A549 (cell line): Measurements from ENCODE around the gene RAP1B.

Experiments used
- BHLHE40 ChIP-seq: IDR thresholded peaks from 2 replicates; pipeline ENCODE4 v1.6.1; 2012; ENCODE audit warnings: low read depth, low read length, inconsistent platforms
- ELK1 ChIP-seq: fragments of 150-350 bp; IDR thresholded peaks from 2 replicates; pipeline ENCODE4 v1.6.1; 2014; ENCODE audit warnings: low read depth, mild to moderate bottlenecking, low read length
- FOSL2 ChIP-seq, 2 experiments: fragments of 450-650 bp in 1 of 2; fragments of >200 bp in 1 of 2; sonication (Bioruptor Twin) in 1 of 2; formaldehyde crosslinking; IDR thresholded peaks; 2 replicates each; pipeline versions ENCODE4 v1.5.0 to v1.6.1; 2016 to 2020; ENCODE audit warnings: mild to moderate bottlenecking in 1 of 2, moderate library complexity in 1 of 2
- HOXB5 ChIP-seq: fragments of 250-450 bp; sonication (Bioruptor Pico); IDR thresholded peaks from 2 replicates; pipeline ENCODE4 v1.5.0; 2020; ENCODE audit warnings: mild to moderate bottlenecking, moderate library complexity
- JUN ChIP-seq, 2 experiments: fragments of >200 bp; sonication (Bioruptor Twin); formaldehyde crosslinking; IDR thresholded peaks; 2 replicates in 1 of 2; 3 replicates in 1 of 2; pipeline ENCODE4 v1.6.1; 2016 to 2017
- MYC ChIP-seq: IDR thresholded peaks from 2 replicates; pipeline ENCODE4 v1.6.1; 2012; ENCODE audit warnings: mild to moderate bottlenecking, inconsistent platforms, low read length, improper control_type of control experiment, borderline replicate concordance
- PBX3 ChIP-seq: IDR thresholded peaks from 2 replicates; pipeline ENCODE4 v1.6.1; 2012
- POLR2AphosphoS2 ChIP-seq: conservative IDR thresholded peaks from 2 replicates; pipeline ENCODE4 v1.6.1; 2012; ENCODE audit warnings: low read length, improper control_type of control experiment, inconsistent platforms
- RAD21 ChIP-seq, 2 experiments: fragments of >200 bp in 1 of 2; sonication (Bioruptor Twin) in 1 of 2; formaldehyde crosslinking in 1 of 2; IDR thresholded peaks in 1 of 2; conservative IDR thresholded peaks in 1 of 2; 2 replicates in 1 of 2; 3 replicates in 1 of 2; pipeline ENCODE4 v1.6.1; 2012 to 2018; ENCODE audit warnings: inconsistent platforms in 1 of 2
- RCOR1 ChIP-seq: fragments of 150-350 bp; IDR thresholded peaks from 2 replicates; pipeline ENCODE4 v1.6.1; 2014; ENCODE audit warnings: antibody characterized with exemption, low read length, low read depth
- RFX5 ChIP-seq: fragments of 450-650 bp; IDR thresholded peaks from 2 replicates; pipeline ENCODE4 v1.7.1; 2014; ENCODE audit warnings: antibody characterized with exemption, mild to moderate bottlenecking, moderate library complexity
- RNF2 ChIP-seq: fragments of 200-600 bp; sonication (generic); IDR thresholded peaks from 2 replicates; pipeline ENCODE4 v1.6.1; 2016; ENCODE audit warnings: low read depth, mild to moderate bottlenecking, antibody characterized with exemption, moderate library complexity, borderline replicate concordance
- TF ChIP-seq, protein P1 (sequence below): fragments of >200 bp; sonication (Bioruptor Twin); formaldehyde crosslinking; IDR thresholded peaks from 3 replicates; pipeline ENCODE4 v1.5.1; 2016
- TF ChIP-seq, protein P2 (sequence below): fragments of 450-650 bp; IDR thresholded peaks from 2 replicates; pipeline ENCODE4 v1.6.1; 2014; ENCODE audit warnings: antibody characterized with exemption

- no peak for TF ChIP-seq MYC
- TF ChIP-seq, protein P1, sequence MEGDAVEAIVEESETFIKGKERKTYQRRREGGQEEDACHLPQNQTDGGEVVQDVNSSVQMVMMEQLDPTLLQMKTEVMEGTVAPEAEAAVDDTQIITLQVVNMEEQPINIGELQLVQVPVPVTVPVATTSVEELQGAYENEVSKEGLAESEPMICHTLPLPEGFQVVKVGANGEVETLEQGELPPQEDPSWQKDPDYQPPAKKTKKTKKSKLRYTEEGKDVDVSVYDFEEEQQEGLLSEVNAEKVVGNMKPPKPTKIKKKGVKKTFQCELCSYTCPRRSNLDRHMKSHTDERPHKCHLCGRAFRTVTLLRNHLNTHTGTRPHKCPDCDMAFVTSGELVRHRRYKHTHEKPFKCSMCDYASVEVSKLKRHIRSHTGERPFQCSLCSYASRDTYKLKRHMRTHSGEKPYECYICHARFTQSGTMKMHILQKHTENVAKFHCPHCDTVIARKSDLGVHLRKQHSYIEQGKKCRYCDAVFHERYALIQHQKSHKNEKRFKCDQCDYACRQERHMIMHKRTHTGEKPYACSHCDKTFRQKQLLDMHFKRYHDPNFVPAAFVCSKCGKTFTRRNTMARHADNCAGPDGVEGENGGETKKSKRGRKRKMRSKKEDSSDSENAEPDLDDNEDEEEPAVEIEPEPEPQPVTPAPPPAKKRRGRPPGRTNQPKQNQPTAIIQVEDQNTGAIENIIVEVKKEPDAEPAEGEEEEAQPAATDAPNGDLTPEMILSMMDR, result no peak
- TF ChIP-seq RCOR1, result no peak
- TF ChIP-seq, protein P2, sequence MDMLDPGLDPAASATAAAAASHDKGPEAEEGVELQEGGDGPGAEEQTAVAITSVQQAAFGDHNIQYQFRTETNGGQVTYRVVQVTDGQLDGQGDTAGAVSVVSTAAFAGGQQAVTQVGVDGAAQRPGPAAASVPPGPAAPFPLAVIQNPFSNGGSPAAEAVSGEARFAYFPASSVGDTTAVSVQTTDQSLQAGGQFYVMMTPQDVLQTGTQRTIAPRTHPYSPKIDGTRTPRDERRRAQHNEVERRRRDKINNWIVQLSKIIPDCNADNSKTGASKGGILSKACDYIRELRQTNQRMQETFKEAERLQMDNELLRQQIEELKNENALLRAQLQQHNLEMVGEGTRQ, result no peak
- TF ChIP-seq BHLHE40, result no peak
- no peak for TF ChIP-seq FOSL2 (IDR thresholded peaks at IDR 0.05)
- no peak for TF ChIP-seq FOSL2 (CRISPR knock-in tag; IDR thresholded peaks at IDR 0.05)
- no peak for TF ChIP-seq RAD21 (conservative IDR thresholded peaks at IDR 0.05 in 1 of 2, IDR thresholded peaks at IDR 0.05 in 1 of 2)
- no peak for TF ChIP-seq PBX3
- TF ChIP-seq RFX5, result no peak
- TF ChIP-seq JUN (IDR thresholded peaks at IDR 0.05), result no peak
- no peak for TF ChIP-seq HOXB5 (CRISPR knock-in tag)
- TF ChIP-seq ELK1, result no peak
- TF ChIP-seq POLR2AphosphoS2, result no peak
- TF ChIP-seq RNF2, result no peak
Measured at GRCh38 chr12:68628698-68629097, 18.0 kb downstream of the RAP1B start.
